Measurements from ENCODE around the gene CDX1.

Gene CDX1

DNA sequence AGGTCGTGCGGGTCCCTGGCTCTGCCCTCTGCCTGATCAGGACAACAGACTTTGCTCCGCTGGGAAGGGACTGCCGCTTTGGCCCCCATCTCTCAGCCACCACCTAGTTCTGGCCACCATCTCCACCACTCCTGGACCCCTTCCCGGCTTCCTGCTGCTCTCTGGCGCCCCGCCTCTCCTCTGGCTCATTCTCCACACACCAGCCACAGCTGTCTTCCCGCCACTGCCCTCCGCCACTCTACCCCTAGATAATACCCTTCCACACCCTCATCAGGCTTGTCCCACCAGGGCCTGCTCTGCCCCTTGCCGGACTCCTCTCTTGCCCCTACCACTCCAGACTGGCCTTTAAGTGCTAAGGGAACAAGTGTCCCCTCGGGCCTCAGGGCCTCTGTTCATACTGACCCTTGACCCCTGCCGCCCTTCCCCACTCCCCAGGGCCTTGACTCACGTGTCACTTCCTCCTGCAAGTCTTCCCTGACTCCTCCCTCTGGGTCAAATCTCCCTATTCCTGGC, 3.0 kb upstream of the CDX1 start:
- DNase-seq (ENCODE audit: low read depth) = no peak

- DNase-seq (ENCODE audit: low read depth) = no peak
Observed at GRCh38 chr5:150164211-150164980, 2.2 kb upstream of the CDX1 start.

DNA sequence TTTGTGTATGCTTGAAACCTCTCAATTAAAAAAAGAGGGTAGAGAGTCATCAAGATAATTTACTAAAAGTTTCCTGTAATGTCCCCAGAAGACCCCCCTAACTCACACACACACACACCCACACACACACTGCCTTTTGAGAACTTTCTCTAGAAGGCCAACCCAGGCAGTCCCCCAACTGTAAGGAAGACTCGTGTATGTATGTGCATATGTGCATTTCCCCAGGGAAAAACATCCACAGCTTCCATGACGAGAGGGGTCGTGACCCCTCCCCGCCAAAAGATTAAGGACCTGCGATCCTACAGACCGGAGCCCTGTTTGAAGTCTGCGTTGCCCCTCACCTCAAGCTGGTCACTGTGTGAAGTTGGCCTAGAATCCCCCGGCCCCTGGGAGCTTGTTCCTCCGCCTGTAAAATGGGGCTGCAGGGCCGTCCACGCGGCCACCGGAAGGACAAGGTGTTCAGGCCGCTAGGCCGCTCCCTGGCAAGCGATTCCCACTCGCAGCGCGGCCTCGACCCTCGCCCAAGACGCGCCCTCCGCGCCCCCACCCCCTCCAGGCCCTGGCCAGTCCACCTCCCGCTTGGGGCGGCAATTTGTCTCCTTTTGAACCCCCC, 435 bp upstream of the CDX1 start:
- DNase-seq (ENCODE audit: low read depth) = no peak

DNA sequence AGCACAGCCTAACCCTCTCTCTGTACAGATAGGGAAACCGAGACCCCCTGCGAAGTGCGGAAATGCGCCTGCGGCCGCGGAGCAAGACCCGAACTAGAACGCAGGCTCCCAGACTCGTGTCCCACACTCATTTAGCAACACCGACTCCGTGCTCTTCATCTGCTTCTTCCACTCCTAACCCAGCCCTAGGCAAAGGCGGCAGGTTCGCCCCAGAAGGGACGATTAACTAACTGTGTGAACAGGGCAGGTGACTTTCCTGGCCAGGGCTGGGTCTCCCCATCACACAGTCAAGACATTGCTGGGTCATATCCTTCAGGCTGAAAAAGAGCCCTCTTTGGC, 903 bp downstream of the CDX1 start:
- no peak for DNase-seq (ENCODE audit: low read depth)

DNA sequence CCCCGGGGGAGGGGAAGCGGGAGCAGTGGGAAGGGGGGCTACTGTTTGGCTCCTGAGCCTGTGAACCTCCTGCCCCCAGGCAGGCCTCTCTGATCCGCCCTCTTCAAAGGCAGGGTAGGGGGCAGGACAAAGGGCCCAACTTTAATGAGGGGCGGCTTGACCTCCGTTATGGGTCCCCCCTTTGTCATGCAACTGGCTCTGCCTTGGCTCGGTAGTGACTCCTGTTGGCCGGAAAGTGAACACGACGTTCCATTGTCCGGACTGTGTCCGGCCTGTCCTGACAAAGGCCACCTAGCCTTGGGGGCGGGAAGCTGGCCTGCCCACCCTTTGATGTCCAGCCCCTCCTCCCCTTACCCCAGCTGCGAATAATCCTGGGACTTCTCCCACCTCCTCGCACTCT, 1.3 kb downstream of the CDX1 start:
- no peak for DNase-seq (ENCODE audit: low read depth)

DNA sequence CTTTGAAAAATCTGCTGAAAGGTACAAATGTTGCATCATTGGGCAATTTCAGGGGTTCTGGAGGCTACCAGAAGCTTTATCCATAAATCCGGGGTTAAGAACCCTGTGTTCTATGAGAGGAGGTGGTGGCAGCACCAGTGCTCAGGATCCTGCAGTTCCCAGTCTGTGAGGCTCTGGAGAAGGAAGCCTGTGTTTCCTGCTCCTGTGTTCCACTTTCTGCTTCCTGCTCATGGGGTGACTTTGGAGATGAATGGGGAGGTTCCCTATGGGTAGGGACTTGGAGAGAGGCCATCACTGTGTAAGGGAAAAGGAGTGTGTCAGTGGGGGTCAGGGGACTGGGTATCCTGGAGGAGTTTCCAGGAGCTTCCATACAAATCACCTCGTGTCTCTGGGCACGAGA, 2.3 kb downstream of the CDX1 start:
- no peak for DNase-seq (ENCODE audit: low read depth)

GRCh38 chr5:150172145-150172544, 5.6 kb downstream of the CDX1 start:
- no peak for DNase-seq (ENCODE audit: low read depth)

DNA sequence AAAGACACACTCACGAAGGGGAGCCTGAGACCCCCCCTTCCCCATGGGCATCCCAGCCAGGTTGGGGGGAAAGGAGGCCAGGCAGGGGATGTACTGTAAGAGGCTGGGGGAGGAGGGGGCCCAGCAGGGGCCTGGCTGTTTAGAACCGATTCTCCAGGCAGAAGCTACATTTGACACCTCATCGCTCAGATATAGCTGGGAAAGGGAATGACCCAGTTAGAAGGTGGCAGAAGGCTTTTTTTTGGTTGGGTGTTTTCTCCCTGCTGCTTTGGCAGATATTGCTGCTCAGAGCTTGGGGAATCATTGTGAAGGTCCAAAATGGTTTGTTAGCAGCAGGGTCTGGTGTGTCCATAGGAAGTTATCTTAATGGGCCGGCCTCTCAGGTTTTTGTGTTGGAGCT, 6.0 kb downstream of the CDX1 start:
- no peak for DNase-seq (ENCODE audit: low read depth)

- DNase-seq (ENCODE audit: low read depth) = no peak
Observed at GRCh38 chr5:150173161-150173560, 6.6 kb downstream of the CDX1 start.

GRCh38 chr5:150174285-150174684, 7.7 kb downstream of the CDX1 start:
- no peak for DNase-seq (ENCODE audit: low read depth)

GRCh38 chr5:150175076-150175475, 8.5 kb downstream of the CDX1 start:
- no peak for DNase-seq (ENCODE audit: low read depth)

- DNase-seq (ENCODE audit: low read depth) = no peak
Observed at GRCh38 chr5:150175536-150175935, 9.0 kb downstream of the CDX1 start.

- DNase-seq (ENCODE audit: low read depth) = no peak
Observed at GRCh38 chr5:150176745-150177477, 10.3 kb downstream of the CDX1 start.

- DNase-seq (ENCODE audit: low read depth) = no peak
Observed at GRCh38 chr5:150177721-150178120, 11.1 kb downstream of the CDX1 start.

DNA sequence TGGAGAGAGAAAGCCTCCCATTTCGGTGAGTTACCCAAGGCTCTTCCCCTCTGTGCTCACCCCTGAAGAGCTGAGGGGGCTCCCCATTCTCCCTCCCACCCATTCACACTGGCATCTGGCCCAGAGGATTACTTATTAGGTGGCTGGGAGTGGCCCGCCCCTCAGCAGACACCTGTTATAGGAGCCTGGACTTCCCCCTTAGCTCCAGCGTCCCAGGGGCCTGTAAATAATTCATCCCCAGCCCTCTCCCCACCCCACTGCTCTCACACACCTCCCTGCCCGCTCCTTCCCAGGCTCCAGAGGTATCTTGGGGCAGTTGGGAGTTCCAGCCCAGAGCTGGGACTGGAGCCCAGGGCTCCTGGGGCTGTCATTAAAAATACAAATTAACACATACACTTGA, 11.7 kb downstream of the CDX1 start:
- DNase-seq (ENCODE audit: low read depth) = no peak

- no peak for DNase-seq (ENCODE audit: low read depth)
Observed at GRCh38 chr5:150179019-150179620, 12.5 kb downstream of the CDX1 start.

DNA sequence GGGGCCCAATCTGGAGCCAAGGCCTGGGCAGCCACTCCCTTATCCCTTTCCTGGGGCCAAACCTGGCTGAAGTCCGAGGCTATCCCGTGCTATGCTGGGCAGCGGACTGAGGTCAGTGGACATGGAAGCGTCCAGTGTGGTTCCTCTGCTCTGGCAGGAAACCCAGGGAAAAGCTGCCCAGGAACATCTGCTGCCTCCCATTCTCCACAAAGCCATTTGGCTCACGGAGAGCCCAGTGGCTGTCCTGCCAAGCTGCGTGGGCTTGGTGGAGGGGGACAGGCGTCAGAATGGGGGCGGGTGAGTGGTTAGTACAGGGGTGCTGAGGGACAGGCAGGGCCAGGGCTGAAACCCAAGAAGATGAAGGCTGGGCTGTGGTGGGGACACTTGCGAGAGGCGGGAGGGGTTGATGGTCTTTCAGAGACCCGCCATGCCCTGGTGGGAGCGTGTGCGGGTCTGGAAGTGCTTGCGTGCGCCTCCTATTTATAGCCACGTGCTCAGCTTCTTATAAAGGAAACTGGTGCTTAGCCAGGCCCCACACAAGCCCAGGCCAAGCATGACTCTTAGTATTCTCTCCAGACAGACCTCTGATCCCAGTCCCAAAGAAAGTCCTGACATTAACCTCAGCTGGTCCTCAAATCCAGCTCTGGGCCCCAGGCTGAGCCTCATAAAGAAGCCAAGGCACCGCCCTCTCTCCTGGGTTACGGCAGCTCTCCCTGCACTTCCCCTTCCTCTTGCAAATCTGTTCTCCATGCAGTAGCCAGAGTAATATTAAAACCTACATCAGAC, 13.9 kb downstream of the CDX1 start:
- DNase-seq (ENCODE audit: low read depth) = no peak

DNA sequence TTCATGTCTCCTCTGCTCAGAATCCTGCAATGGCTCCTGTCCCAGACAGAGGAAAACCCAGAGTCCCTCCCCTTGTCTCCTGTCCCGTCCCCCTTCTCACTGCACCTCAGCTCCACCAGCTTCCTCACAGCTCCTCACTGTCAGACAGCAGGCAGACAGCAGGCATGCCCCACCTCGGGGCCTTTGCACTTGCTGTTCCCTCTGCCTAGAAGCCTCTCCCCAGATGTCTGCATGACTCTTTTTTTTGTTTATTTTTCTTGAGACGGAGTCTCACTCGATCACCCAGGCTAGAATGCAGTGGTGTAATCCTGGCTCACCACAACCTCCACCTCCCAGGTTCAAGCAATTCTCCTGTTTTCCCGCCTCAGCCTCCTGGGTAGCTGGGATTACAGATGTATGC, 14.4 kb downstream of the CDX1 start:
- DNase-seq (ENCODE audit: low read depth) = no peak

DNA sequence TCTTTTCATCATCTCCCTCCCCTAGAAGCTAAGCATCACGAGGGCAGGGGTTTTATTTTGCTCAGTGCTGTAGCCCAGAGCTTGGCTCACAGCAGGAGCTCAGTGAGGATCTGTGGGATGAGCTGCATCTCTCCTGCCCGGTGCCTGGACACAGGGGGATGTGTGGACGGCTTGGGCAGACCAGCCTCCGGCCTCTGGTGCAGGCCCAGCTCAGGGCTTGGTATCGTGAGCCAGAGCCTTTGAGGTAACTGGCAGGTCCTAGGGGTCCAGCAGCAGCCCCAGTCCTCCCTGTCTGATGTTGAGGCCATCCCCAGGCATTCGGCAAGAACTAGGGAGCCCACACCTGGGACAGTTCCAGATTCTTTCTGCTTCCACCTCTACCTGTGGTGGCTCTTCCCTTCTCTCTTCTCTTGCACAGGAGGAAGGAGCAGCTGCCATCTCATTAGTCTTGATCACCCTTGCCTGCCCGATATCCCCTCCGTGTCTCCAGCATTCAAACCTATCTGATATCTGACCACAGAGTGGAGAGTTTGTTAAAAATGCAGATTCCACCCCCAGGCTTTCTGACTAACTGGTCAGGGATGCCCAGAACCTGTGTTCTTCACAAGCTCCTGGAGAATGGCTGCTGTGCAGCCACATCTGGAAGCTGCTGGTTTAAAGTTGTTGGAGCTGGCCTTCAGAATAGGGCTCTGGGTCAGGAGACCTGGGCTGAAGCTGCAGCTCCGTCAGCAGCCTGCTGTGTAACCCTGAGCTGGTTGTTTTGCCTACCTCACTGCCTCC, 15.4 kb downstream of the CDX1 start:
- DNase-seq (ENCODE audit: low read depth) = no peak

DNA sequence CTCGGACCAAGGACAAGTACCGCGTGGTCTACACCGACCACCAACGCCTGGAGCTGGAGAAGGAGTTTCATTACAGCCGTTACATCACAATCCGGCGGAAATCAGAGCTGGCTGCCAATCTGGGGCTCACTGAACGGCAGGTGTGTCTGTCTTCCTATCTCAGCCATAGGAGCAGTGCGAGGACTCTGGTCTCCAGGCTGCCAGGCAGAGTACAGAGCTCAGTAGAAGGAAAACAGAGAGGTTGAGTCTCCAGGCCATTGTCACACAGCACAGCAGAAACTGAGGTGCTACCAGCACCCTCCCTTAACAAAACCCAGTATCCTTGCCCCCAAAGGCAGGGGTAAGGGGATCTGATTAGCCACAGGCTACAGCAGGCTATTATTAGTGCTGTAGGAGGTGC, 16.2 kb downstream of the CDX1 start:
- no peak for DNase-seq (ENCODE audit: low read depth)

DNA sequence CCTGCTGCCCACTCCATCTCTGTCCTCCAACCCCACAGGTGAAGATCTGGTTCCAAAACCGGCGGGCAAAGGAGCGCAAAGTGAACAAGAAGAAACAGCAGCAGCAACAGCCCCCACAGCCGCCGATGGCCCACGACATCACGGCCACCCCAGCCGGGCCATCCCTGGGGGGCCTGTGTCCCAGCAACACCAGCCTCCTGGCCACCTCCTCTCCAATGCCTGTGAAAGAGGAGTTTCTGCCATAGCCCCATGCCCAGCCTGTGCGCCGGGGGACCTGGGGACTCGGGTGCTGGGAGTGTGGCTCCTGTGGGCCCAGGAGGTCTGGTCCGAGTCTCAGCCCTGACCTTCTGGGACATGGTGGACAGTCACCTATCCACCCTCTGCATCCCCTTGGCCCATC, 16.9 kb downstream of the CDX1 start:
- no peak for DNase-seq (ENCODE audit: low read depth)
